ENCODE measurements around the gene ASCC3.

ASCC3 gene

GRCh38 chr6:100518588-100518987 is 362.5 kb downstream of the ASCC3 start:
- no peaks in the 10 kb centered on the region for H3K4me1 ChIP-seq
- no peak overlapping the region for H3K27ac ChIP-seq
- no peak overlapping the region for H3K4me2 ChIP-seq (ENCODE audit: low read length)
- H2AFZ ChIP-seq, result no peak overlapping the region
- no peaks in the 10 kb centered on the region for H3K36me3 ChIP-seq (ENCODE audit: control insufficient read depth, insufficient read depth, low read length)
- H3K4me3 ChIP-seq (ENCODE audit: low read depth, low read length), result no peak overlapping the region
- no peaks in the 10 kb centered on the region for H3K9me3 ChIP-seq (ENCODE audit: control insufficient read depth, low read length)
- no peaks in the 10 kb centered on the region for H3K79me2 ChIP-seq
- no peaks in the 10 kb centered on the region for H3K27me3 ChIP-seq (ENCODE audit: control insufficient read depth, insufficient read depth, low read length)
- no peak for TF ChIP-seq CTCF (IDR thresholded peaks at IDR 0.05)
- H3K9ac ChIP-seq, result no peak overlapping the region

- H3K79me2 ChIP-seq, result no peaks in the 10 kb centered on the region
- H3K27ac ChIP-seq, result no peak overlapping the region
- H3K9ac ChIP-seq, result no peak overlapping the region
- no peak for TF ChIP-seq CTCF (IDR thresholded peaks at IDR 0.05)
- H3K4me3 ChIP-seq (ENCODE audit: low read depth, low read length), result no peak overlapping the region
- no peak overlapping the region for H2AFZ ChIP-seq
- H3K9me3 ChIP-seq (ENCODE audit: control insufficient read depth, low read length), result no peaks in the 10 kb centered on the region
- no peaks in the 10 kb centered on the region for H3K36me3 ChIP-seq (ENCODE audit: control insufficient read depth, insufficient read depth, low read length)
- no peak overlapping the region for H3K4me2 ChIP-seq (ENCODE audit: low read length)
- H3K27me3 ChIP-seq (ENCODE audit: control insufficient read depth, insufficient read depth, low read length), result no peaks in the 10 kb centered on the region
- H3K4me1 ChIP-seq, result no peaks in the 10 kb centered on the region
These were observed 363.5 kb downstream of the ASCC3 start for GRCh38 chr6:100517633-100518032.

GRCh38 chr6:100517106-100517505 is 364.0 kb downstream of the ASCC3 start:
- Histone ChIP-seq H3K27ac (no peak overlapping the region), H3K9me3 (ENCODE audit: control insufficient read depth, low read length) (no peaks in the 10 kb centered on the region), H3K4me3 (ENCODE audit: low read depth, low read length) (no peak overlapping the region), H3K9ac (no peak overlapping the region), H3K27me3 (ENCODE audit: control insufficient read depth, insufficient read depth, low read length) (no peaks in the 10 kb centered on the region), H2AFZ (no peak overlapping the region), H3K4me1 (no peaks in the 10 kb centered on the region), H3K36me3 (ENCODE audit: control insufficient read depth, insufficient read depth, low read length) (no peaks in the 10 kb centered on the region), H3K79me2 (no peaks in the 10 kb centered on the region), H3K4me2 (ENCODE audit: low read length) (no peak overlapping the region)
- no peak for TF ChIP-seq CTCF (IDR thresholded peaks at IDR 0.05)

GRCh38 chr6:100514660-100515059 is 366.5 kb downstream of the ASCC3 start:
- H3K27ac ChIP-seq, result no peak overlapping the region
- no peak overlapping the region for H3K9ac ChIP-seq
- TF ChIP-seq CTCF (IDR thresholded peaks at IDR 0.05), result no peak
- H3K4me1 ChIP-seq, result no peaks in the 10 kb centered on the region
- no peak overlapping the region for H3K4me2 ChIP-seq (ENCODE audit: low read length)
- H3K36me3 ChIP-seq (ENCODE audit: control insufficient read depth, insufficient read depth, low read length), result no peaks in the 10 kb centered on the region
- H3K4me3 ChIP-seq (ENCODE audit: low read depth, low read length), result no peak overlapping the region
- no peak overlapping the region for H2AFZ ChIP-seq
- no peaks in the 10 kb centered on the region for H3K79me2 ChIP-seq
- H3K9me3 ChIP-seq (ENCODE audit: control insufficient read depth, low read length), result no peaks in the 10 kb centered on the region
- H3K27me3 ChIP-seq (ENCODE audit: control insufficient read depth, insufficient read depth, low read length), result no peaks in the 10 kb centered on the region

GRCh38 chr6:100512203-100512862 is 368.8 kb downstream of the ASCC3 start:
- no peak overlapping the region for H2AFZ ChIP-seq
- H3K9me3 ChIP-seq (ENCODE audit: control insufficient read depth, low read length), result no peaks in the 10 kb centered on the region
- no peak overlapping the region for H3K27ac ChIP-seq
- no peak overlapping the region for H3K9ac ChIP-seq
- H3K27me3 ChIP-seq (ENCODE audit: control insufficient read depth, insufficient read depth, low read length), result no peaks in the 10 kb centered on the region
- H3K4me1 ChIP-seq, result no peaks in the 10 kb centered on the region
- no peaks in the 10 kb centered on the region for H3K36me3 ChIP-seq (ENCODE audit: control insufficient read depth, insufficient read depth, low read length)
- H3K79me2 ChIP-seq, result no peaks in the 10 kb centered on the region
- H3K4me3 ChIP-seq (ENCODE audit: low read depth, low read length), result no peak overlapping the region
- H3K4me2 ChIP-seq (ENCODE audit: low read length), result no peak overlapping the region
- TF ChIP-seq CTCF (IDR thresholded peaks at IDR 0.05), result no peak
